NB4 (cell line): ENCODE measurements around the gene RND2.
"Not testable (repeated sequence)": the region's sequence is repeated elsewhere in the genome, so short reads cannot be mapped to it uniquely, and the experiment has no call there.

Source experiments
- DNase-seq: peaks from one replicate; pipeline ENCODE4 v3.0.0; 2010; ENCODE audit warnings: low read depth
- H3K4me3 ChIP-seq: one replicate; pipeline ENCODE4 v1.5.1; 2011; ENCODE audit warnings: mild to moderate bottlenecking, low read depth, low read length, moderate library complexity
- CTCF ChIP-seq: IDR thresholded peaks from one replicate; pipeline ENCODE4 v1.5.1; 2012; ENCODE audit warnings: low read depth, low read length
- MAX ChIP-seq: IDR thresholded peaks from 2 replicates; pipeline ENCODE4 v1.6.1; 2011; ENCODE audit warnings: low read depth, low read length
- MYC ChIP-seq: IDR thresholded peaks from 2 replicates; pipeline ENCODE4 v1.6.1; 2011; ENCODE audit warnings: low read depth, low read length
- POLR2A ChIP-seq: IDR thresholded peaks from 2 replicates; pipeline ENCODE4 v1.6.1; 2011; ENCODE audit warnings: mild to moderate bottlenecking; ENCODE audit not compliant: insufficient read length; ENCODE audit errors: extremely low read depth

The RND2 gene

GRCh38 chr17:43043307-43043706, 18.3 kb downstream of the RND2 start:
- no peak for DNase-seq

GRCh38 chr17:43044024-43044423, 19.0 kb downstream of the RND2 start:
- no peak for DNase-seq
- H3K4me3 ChIP-seq = no peak overlapping the region
- TF ChIP-seq MYC (no peak), POLR2A (no peak), MAX (no peak), CTCF (no peak)

More at GRCh38 chr17:43043307-43043706, 18.3 kb downstream of the RND2 start:
- H3K4me3 ChIP-seq = no peak overlapping the region
- no peak for TF ChIP-seq MYC
- TF ChIP-seq CTCF = no peak
- TF ChIP-seq POLR2A = no peak
- TF ChIP-seq MAX = no peak

- no peak for DNase-seq
- no peak overlapping the region for H3K4me3 ChIP-seq
- TF ChIP-seq POLR2A (no peak), CTCF (no peak), MAX (no peak), MYC (no peak)
Observed at GRCh38 chr17:43051969-43052368, 26.9 kb downstream of the RND2 start.

GRCh38 chr17:43053008-43053407, 28.0 kb downstream of the RND2 start:
- DNase-seq = not testable (repeated sequence)

GRCh38 chr17:43056051-43056450, 31.0 kb downstream of the RND2 start:
- no peak for TF ChIP-seq MYC
- TF ChIP-seq MAX = no peak
- no peak for TF ChIP-seq POLR2A
- TF ChIP-seq CTCF = no peak

More at GRCh38 chr17:43053008-43053407, 28.0 kb downstream of the RND2 start:
- H3K4me3 ChIP-seq = not testable (repeated sequence)

GRCh38 chr17:43062984-43063638, 38.1 kb downstream of the RND2 start:
- TF ChIP-seq POLR2A = no peak
- no peak for TF ChIP-seq MAX
- no peak for TF ChIP-seq CTCF
- TF ChIP-seq MYC = no peak
- H3K4me3 ChIP-seq = no peak overlapping the region
- DNase-seq = no peak

More at GRCh38 chr17:43056051-43056450, 31.0 kb downstream of the RND2 start:
- H3K4me3 ChIP-seq = no peak overlapping the region
- DNase-seq = no peak
